KOPT-K1 (cell line): ENCODE measurements around the gene TRABD.

Experiments
- H3K27ac ChIP-seq: fragments of 200-600 bp; sonication (generic); 2 replicates; pipeline ENCODE4 v1.5.1; 2016; ENCODE audit warnings: antibody characterized with exemption, mild to moderate bottlenecking, low read depth, low read length; ENCODE audit not compliant: poor library complexity, severe bottlenecking
- H3K36me3 ChIP-seq: fragments of 200-600 bp; sonication (generic); 2 replicates; pipeline ENCODE4 v1.5.1; 2017; ENCODE audit warnings: antibody characterized with exemption, mild to moderate bottlenecking, low read length, moderate library complexity; ENCODE audit not compliant: insufficient read depth
- H3K9me3 ChIP-seq: fragments of 200-600 bp; sonication (generic); 2 replicates; pipeline ENCODE4 v1.5.1; 2017; ENCODE audit warnings: antibody characterized with exemption, low read length, mild to moderate bottlenecking; ENCODE audit not compliant: insufficient read depth, poor library complexity, severe bottlenecking

The TRABD gene

GRCh38 chr22:50220603-50221409 lies 35.1 kb downstream of the TRABD start:
- Histone ChIP-seq H3K27ac (no peak overlapping the region), H3K36me3 (peaks cover 95% of the 10 kb centered on the region), H3K9me3 (no peaks in the 10 kb centered on the region)

DNA sequence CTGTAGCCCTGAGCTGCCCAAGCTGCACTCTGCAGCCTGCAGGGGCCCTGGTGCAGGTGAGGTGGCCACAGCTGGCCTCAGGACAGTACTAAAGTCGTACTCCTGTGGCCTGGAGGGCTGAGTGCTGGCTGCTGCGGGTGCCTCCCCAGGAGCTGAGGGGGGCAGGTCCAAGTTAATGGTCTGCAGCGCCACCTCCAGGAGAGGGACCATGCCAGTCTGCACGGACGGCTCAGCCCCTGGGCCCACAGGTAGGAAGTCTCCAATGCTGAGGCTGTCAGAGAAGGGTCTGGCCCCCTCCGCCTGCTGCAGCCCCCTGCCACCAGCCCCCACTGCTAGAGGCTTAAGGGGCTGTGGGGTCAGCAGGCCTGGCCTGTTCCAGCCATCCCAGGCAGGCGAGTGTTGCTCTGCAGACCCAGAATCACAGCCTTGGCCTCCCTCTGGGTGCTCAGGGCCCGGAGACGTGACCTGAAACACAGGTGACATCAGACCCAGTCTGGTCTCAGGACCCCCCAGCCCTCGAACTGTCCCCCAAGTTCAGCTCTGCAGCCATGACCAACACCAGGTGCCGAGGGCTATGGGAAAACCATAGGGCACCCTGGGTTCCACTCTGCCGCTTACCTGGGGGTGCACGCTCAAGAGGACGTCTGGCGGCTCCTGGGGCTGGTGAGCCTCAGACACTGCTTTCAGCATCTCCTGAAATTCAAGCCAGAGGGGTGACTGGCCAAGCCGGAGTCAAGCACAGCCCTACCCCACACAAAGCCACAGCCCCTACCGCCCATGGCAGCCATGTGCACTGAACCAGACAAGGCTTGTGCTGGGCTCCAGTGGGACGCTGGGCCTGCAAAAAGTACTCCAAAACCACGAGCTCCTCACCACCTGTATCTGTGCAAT lies 35.9 kb downstream of the TRABD start:
- H3K36me3 ChIP-seq, result peaks cover 95% of the 10 kb centered on the region
- H3K9me3 ChIP-seq, result no peaks in the 10 kb centered on the region
- no peak overlapping the region for H3K27ac ChIP-seq

GRCh38 chr22:50222508-50222907 lies 36.8 kb downstream of the TRABD start:
- Histone ChIP-seq H3K27ac (no peak overlapping the region), H3K9me3 (no peaks in the 10 kb centered on the region), H3K36me3 (peaks cover 95% of the 10 kb centered on the region)

DNA sequence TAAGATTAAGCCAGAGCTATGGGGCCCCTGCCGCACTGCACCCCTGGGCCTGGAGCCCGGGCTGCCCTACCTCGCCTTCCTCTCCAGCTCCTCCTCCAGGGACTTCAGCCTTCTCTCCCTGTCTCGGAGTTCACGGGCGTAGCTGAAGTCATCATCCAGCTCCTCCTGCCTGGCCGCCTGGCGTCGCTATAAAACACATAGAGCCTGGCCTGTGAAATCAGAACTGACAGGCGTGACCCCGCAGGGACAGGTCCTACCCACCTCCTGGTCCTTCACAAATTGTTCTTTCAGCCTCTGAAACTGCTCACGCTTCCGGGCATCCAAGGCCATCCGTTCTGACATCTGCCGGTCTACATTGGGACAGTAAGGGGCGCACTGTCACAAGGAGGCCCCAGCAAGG lies 38.4 kb downstream of the TRABD start:
- H3K36me3 ChIP-seq, result peaks cover 89% of the 10 kb centered on the region
- no peaks in the 10 kb centered on the region for H3K9me3 ChIP-seq
- no peak overlapping the region for H3K27ac ChIP-seq

GRCh38 chr22:50225200-50225969 lies 39.7 kb downstream of the TRABD start:
- Histone ChIP-seq H3K36me3 (peaks cover 85% of the 10 kb centered on the region), H3K9me3 (no peaks in the 10 kb centered on the region), H3K27ac (no peak overlapping the region)

- Histone ChIP-seq H3K36me3 (peaks cover 77% of the 10 kb centered on the region), H3K27ac (no peak overlapping the region)
Observed at GRCh38 chr22:50226063-50226874, 40.6 kb downstream of the TRABD start.

GRCh38 chr22:50226875-50227165 lies 41.1 kb downstream of the TRABD start:
- Histone ChIP-seq H3K27ac (no peak overlapping the region), H3K9me3 (no peaks in the 10 kb centered on the region), H3K36me3 (peaks cover 71% of the 10 kb centered on the region)

More at GRCh38 chr22:50226063-50226874, 40.6 kb downstream of the TRABD start:
- H3K9me3 ChIP-seq, result no peaks in the 10 kb centered on the region

DNA sequence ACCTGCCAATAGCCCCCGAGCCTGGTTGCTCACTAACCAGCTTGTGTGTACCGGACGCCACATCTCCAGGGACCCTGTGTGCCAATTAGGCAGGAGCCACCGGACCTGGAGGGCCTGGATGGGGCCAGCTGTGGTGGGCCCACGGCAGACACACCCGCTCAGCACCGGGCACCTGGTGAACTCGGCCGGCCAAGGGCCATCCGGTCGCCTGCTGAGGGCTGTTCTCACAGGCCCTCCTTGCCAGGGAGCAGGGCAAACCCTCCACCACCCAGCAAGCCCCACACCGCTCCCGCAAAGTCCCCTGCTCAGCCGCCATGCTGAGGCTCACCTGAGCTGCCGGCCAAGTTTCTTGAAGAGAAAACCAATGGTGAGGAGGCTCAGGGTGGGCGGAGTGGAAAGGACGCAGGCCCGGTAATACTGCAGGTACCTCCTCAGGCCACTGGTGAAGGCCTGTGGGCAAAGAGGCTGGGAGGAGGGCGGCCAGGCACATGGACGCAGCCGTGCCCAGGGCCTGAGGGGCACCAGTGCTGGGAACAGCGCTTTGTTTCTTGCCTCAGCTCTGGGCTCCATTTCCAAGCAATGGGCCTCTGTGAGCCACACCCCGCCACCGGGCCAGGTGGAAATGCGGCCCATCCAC lies 42.0 kb downstream of the TRABD start:
- Histone ChIP-seq H3K36me3 (peaks cover 67% of the 10 kb centered on the region), H3K9me3 (no peaks in the 10 kb centered on the region), H3K27ac (no peak overlapping the region)

GRCh38 chr22:50228366-50228765 lies 42.7 kb downstream of the TRABD start:
- no peak overlapping the region for H3K27ac ChIP-seq
- peaks cover 65% of the 10 kb centered on the region for H3K36me3 ChIP-seq
- no peaks in the 10 kb centered on the region for H3K9me3 ChIP-seq

GRCh38 chr22:50229370-50229769 lies 43.7 kb downstream of the TRABD start:
- peaks cover 56% of the 10 kb centered on the region for H3K36me3 ChIP-seq
- no peak overlapping the region for H3K27ac ChIP-seq
- H3K9me3 ChIP-seq, result no peaks in the 10 kb centered on the region

GRCh38 chr22:50232481-50233151 lies 46.9 kb downstream of the TRABD start:
- no peaks in the 10 kb centered on the region for H3K9me3 ChIP-seq
- peaks cover 42% of the 10 kb centered on the region; the same call in 1 of the 2 replicates for H3K36me3 ChIP-seq
- no peak overlapping the region for H3K27ac ChIP-seq

DNA sequence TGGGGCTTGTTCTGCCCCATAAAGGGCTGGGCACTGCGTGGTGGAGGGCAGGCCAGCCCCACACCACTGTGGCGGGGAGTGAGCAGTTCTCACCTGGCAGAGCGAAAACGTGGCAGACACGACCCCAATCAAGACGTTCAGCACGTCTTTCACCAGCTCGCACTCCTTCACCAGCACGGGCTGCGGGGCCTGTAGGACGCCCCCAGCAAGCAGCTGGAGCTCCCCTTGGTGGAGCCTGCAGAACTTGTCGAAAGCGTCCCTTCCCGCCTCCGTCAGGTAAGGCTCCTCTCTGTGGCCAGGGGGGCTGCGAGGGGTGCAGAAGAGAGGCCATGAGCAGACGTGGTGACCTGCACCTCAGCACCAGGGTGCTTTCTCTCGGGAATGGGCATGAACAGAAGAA lies 47.5 kb downstream of the TRABD start:
- H3K9me3 ChIP-seq, result no peaks in the 10 kb centered on the region
- H3K27ac ChIP-seq, result no peak overlapping the region
- peaks cover 42% of the 10 kb centered on the region; the same call in 1 of the 2 replicates for H3K36me3 ChIP-seq

GRCh38 chr22:50236731-50237409 lies 51.2 kb downstream of the TRABD start:
- H3K9me3 ChIP-seq, result no peaks in the 10 kb centered on the region
- no peak overlapping the region for H3K27ac ChIP-seq
- peaks cover 46% of the 10 kb centered on the region for H3K36me3 ChIP-seq
